Breast epithelium (tissue), 3 donors: Measurements from ENCODE around the gene SPACA5.

Source experiments
- CTCF ChIP-seq, 3 donors: fragments of 450-650 bp; IDR thresholded peaks; one replicate each; pipeline ENCODE4 v1.5.1; 2016 to 2017; ENCODE audit warnings: antibody characterized with exemption in 3 of 3, mild to moderate bottlenecking in 3 of 3, moderate library complexity in 3 of 3
- POLR2A ChIP-seq: fragments of 450-650 bp; IDR thresholded peaks from one replicate; pipeline ENCODE4 v1.6.1; 2016; ENCODE audit warnings: antibody characterized with exemption, mild to moderate bottlenecking, moderate library complexity
- POLR2AphosphoS5 ChIP-seq, 3 donors: sonication (generic); formaldehyde crosslinking; IDR thresholded peaks; one replicate each; pipeline ENCODE4 v1.6.1; 2017; ENCODE audit warnings: antibody characterized with exemption in 3 of 3

DNA sequence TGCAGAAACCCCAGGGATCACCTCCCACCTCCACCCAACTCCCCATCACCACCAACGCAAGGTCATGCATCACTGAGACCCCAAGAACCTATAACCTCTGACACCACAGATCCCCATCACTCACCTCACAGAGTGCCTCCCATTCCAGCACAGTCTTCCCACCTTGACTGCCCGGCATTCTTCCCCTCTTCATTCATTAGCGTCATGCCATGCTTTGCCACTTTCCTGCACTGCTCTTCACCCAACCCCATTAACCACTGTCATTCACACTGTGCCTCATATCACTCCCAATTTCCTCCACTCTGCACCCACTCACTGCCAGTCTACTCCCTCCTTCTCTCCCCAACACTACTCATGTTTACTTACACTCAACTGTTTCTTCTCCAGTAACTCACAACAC, 33.6 kb upstream of the SPACA5 start:
- TF ChIP-seq CTCF (IDR thresholded peaks at IDR 0.05) (no peak), POLR2A (no peak), POLR2AphosphoS5 (IDR thresholded peaks at IDR 0.05) (no peak)
